C1 segment of cervical spinal cord (tissue), 14 donors: ENCODE measurements around the gene GMEB2.
"Not testable (repeated sequence)": the region's sequence is repeated elsewhere in the genome, so short reads cannot be mapped to it uniquely, and the experiment has no call there.

Experiments
- DNase-seq, 14 donors: peaks; one replicate each; lab custom pipeline; 2025; lab: John Stamatoyannopoulos, UW

Gene GMEB2, protein sequence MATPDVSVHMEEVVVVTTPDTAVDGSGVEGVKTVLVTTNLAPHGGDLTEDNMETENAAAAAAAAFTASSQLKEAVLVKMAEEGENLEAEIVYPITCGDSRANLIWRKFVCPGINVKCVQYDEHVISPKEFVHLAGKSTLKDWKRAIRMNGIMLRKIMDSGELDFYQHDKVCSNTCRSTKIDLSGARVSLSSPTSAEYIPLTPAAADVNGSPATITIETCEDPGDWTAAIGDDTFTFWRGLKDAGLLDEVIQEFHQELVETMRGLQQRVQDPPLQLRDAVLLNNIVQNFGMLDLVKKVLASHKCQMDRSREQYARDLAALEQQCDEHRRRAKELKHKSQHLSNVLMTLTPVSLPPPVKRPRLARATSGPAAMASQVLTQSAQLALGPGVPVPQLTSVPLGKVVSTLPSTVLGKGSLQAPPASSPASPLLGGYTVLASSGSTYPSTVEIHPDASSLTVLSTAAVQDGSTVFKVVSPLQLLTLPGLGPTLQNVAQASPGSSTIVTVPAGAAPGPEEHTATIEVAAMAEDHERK

DNA sequence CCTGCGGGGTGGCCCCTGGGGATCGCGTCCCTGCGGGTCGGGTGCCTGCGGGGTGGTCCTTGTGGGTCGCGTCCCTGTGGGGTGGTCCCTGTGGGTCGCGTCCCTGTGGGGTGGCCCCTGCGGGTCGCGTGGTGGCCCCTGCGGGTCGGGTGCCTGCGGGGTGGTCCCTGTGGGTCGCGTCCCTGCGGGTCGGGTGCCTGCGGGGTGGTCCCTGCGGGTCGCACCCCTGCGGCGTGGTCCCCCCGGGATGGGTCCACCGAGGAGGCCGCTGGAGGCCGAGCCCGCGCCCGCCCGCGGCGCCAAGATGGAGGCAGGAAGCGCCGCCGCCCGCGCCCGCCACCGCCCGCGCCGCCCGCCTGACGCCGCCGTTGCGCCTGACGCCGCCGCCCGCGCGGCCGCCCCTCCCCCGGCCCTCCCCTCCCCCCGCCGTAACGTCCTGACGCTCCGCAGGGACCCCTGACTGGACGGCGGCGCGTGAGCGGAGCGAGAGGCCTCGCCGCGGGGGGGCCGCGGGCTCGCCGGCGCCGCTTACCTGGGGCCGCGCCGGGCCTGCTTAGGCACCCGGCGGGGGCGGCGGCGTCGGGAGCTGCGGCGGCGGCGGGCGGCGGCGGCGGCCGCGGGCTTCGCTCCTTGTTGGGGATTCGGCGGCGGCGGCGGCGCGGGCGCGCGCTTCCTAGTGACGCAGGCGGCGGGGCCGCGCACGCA, at the start of gene GMEB2:
GMEB2 (minus strand) TSS at position 678 of the 705 bp plus-strand sequence. CDS start 7,704 bp downstream, outside the sequence.
- peak in 12 of 14 donors; percentile 65 to 96 (median 83) for DNase-seq

DNA sequence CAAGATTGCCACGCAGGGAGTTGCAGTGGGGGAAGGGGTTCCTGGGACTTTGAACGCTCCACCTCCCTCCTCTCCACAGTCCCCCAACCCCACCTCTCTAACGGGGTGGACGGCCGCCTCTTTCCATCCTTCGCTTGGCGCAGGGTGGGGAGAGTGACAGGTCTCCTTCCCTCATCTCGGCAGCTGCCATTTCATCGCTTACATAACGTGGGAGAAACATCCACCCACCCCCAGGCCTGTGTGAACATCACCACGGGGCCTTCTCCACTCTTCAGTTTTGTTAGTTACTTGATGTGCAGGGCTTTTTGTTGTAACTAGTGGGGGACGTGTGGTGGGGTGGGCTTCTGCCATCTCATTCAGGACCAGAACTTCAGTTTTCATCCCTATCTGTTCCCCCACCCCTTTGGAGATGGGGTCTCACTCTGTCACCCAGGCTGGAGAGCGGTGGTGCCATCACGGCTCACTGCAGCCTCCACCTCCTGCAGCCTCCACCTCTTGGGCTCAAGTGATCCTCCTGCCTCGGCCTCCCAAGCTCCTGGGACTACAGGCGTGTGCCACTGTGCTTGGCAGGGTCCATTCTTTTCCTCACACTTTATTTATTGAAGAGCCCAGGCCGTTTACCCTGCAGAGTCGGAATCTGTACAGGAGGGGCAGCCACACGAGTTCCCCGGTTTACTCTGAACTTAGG, 48.9 kb upstream of the GMEB2 start:
- DNase-seq, result no peak

- no peak for DNase-seq
These were observed 47.0 kb upstream of the GMEB2 start for GRCh38 chr20:63673951-63674350.

GRCh38 chr20:63672666-63673065, 45.8 kb upstream of the GMEB2 start:
- DNase-seq, result no peak

GRCh38 chr20:63671695-63672094, 44.8 kb upstream of the GMEB2 start:
- DNase-seq, result not testable (repeated sequence)

DNA sequence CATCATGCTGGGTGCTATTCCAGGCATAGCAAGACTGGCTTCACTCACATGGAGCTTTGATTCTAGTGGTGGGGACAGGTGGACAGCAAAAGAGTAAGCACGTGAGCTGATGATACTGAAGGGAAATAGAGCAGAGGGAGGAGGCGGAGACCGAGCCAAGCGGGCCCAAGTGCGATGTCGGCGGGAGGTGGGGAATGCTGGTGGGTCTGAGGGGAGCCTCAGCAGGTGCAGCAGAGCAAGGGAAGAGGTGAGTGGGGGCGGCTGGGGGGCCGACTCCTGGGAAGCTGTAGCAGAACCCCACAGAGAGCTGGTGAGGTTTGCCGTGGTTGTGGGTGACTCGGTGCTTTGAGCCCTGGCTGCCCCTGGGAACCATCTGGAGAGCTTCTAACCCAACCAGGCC, 41.5 kb upstream of the GMEB2 start:
- no peak for DNase-seq

- DNase-seq, result no peak
These were observed 41.0 kb upstream of the GMEB2 start for GRCh38 chr20:63667858-63668257.

DNA sequence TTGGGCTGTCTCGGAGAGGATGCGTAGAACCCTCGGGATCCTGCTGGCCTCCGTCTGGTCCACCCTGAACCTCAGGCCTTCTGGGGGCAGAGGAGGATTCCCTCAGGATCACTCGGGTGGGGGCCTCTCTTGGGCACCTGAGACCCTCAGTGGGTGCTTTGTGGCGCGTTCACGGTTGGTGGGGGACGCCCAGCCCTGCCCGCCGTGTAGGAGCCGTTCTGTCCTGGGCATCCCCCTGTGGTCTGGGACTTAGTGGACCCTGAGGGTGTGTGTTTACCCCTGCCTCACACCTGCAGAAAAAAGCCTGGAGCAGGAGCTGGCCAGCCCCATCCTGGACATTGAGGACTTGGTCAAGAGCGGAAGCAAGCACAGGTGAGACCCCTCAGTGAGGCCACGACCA, 38.8 kb upstream of the GMEB2 start:
- no peak for DNase-seq

DNA sequence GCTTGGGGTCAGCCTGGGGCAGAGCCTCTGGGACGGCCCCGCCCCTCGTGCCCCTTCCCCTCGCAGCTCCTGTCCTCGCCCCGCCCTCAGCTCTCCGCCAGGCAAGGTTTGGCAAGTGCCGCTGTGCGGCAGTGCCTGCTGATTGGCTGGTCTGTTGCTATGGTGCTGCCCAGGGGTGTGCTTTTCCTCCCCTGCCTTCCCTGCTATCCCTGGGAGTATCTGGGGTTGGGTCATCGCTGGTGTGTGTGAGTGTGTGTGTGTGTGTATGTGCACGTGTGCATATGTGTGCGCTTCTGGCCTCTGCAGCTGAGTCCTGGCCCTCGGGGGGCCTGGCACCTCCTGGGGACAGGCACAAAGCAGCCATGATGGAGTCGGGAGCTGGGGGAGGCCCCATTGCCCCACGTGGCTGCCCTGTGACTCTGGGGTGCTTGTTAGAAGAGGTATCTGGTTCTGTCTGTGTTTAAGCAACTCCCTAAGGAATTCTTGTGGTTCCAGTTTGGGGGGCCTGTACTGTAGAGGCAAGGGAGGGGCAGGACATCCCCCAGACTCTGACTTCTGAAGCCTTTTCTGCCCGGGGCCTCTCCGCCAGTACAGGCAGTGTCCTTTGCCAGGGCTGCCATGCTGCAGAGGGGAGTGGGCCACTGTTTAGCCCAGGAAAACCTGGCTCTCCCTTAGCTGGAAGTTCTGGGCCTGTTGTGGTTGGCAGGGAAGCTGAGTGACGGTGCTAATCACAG, 38.1 kb upstream of the GMEB2 start:
- DNase-seq, result peak in 3 of 14 donors; percentile 25 to 84 (median 27)

GRCh38 chr20:63664143-63664851, 37.4 kb upstream of the GMEB2 start:
- DNase-seq, result no peak

DNA sequence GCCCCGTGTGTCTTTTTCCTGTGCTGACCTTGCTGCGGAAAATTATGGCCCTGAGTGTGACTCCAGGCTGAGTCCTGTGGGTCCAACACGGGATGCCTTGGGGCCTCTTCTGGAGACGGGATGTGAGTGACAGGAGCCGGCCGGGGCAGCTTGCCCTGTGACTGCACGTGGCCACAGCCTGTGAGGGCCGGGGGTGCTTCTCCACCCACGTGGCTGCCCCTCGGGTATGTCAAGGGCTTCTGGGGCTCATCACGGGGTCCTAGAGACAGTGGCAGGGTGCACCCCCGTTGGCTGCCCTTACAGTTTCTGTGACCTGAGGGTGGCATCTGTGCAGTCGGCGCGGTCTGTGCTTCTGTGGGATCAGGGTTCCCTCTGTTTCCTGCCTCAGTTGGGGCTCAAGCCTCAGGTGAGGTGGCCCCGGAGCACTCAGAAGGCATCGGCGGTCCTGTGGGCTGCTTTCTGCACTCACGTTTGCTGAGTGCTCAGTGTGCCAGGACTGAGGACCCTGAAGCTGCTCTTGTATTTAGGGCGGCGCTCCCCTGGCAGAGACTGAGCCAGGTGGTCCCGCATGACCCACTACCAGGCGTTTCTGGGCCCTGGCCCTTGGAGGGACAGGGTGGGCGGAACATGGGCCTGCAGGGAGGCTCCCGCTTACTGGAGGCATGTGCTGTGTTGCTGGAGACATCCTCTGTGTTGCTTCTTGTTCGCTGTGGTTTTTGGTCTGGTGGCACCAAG, 36.6 kb upstream of the GMEB2 start:
- no peak for DNase-seq

DNA sequence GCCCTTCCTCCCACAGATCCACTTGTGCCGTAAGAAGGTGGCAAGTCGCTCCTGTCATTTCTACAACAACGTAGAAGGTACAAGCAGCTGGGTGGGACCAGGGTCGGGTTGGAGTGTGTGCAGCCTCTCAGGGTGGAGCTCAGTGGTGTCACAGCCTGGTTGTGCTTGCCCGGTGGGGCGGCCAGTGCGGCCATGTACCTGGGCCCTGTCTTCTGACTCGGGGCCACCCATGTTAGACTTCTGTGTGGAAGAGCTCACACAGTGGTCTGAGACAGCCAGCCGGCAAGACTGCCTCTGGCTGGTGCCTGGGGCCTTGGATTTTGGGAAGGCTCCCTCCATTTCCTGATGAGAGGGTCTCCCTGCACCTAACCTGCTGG, 35.9 kb upstream of the GMEB2 start:
- no peak for DNase-seq

DNA sequence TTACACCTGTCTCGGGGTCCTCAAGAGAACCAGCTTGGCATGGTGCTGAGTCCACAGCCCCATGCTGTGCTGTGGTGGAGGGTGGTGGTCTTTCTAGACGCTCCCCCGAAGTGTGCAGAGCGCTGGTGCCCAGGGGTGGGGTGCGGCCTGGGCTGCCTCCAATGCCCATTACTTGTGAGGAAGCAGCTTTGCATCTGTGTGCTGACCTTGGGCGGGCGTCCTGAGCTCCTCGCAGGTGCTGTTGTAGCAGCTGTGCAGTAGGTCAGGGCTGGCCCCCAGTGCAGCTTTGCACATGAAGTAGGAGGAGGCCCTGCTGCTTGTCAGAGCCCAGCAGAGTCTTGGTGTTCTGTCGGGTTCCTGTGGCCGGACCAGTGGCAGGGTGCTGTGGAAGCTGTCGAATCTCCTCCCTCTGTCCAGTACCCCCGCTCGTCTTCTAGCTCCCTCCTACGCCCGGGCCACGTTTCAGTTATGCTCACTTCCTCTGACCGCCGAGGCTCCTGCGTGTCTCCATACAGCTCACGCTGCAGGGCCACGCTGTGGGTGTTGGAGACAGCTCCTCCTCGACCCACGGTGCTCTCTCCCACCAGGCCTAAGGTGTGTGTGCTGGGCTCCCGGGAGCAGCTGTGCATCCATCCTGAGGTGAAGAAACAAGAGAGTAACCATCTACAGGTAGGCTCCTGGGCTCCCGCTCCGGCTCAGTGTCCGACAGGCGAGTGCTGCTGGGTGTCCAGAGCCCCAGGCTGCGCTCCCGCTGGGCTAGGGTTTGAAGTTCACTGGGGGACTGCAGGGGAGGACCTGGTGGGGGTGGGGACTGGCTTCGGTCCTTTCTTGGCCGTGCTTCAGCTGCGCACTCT, 35.3 kb upstream of the GMEB2 start:
- no peak for DNase-seq

DNA sequence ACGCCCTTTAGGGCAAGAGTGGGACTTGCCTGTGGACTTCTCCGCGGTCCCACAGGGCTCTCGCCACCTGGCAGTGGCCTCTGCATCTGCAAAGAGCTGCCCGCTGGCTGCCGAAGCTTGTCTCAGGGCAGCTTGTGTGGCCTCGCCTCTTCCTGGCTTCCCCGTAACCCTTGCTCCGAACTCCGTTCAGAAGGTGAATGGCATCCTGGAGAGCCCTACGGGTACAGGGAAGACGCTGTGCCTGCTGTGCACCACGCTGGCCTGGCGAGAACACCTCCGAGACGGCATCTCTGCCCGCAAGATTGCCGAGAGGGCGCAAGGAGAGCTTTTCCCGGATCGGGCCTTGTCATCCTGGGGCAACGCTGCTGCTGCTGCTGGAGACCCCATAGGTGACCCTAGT, 34.2 kb upstream of the GMEB2 start:
- DNase-seq, result no peak

DNA sequence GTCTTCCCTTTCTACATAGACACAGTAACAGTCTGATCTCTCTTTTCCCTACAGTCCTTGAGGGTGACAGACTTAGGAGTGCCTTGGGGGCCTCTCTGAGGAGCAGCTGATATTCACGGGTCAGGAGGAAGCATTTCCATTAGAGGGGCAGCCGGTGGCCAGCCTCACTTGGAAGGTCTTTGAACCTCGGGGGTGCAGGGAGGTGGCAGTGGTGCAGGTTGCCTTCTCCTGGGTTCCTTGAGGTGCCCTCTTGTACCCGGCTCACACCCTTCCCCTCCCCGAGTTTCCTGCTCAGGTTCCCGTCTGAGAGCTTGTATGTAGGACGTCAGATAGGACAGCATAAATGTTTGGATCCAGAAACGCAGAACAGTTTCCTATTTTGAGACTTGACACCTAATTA, 33.7 kb upstream of the GMEB2 start:
- DNase-seq, result no peak

DNA sequence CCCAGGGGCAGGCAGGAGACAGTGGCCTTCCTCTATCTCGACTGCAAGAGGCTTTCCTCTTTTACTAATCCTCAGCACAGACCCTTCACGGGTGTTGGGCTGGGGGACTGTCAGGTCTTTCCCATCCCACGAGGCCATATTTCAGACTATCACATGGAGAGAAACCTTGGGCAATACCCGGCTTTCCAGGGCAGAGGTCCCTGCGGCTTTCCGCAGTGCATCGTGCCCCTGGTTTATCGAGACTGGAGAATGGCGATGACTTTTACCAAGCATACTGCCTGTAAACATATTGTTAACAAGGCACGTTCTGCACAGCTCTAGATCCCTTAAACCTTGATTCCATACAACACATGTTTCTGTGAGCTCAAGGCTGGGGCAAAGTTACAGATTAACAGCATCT, 33.3 kb upstream of the GMEB2 start:
- not testable (repeated sequence) for DNase-seq

GRCh38 chr20:63659370-63659769, 32.5 kb upstream of the GMEB2 start:
- no peak for DNase-seq

DNA sequence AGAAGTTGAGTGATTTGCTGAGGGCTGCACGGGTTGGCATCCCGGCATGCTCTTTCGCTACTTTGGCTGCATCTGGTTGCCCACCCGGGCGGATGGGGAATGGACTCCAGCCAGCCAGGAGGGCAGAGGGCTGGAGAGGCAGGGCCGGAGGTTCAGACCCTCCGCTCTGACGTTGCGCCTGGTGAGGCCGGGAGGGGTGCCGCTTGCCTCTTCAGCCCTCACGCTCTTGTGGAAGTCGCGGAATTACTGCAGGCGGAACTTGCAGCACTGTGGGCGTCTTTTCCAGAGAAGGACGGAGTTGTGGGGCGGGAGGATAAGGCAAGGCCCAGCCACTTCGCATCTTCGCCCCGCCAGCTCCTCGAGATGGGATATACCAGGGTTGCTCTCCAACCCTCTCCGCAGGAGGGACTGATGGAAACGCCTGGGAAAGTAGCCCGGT, 31.9 kb upstream of the GMEB2 start:
- DNase-seq, result peak in 1 of 14 donors; percentile 63
